Brain microvascular endothelial cell (primary cell): ENCODE results near the gene BCAS4.

Source experiments
- DNase-seq: peaks from one replicate; pipeline ENCODE4 v3.0.0-alpha.2; 2020
- H3K27ac ChIP-seq: fragments of 250-450 bp; sonication (Bioruptor Pico); 2 replicates; pipeline ENCODE4 v1.5.1; 2020; ENCODE audit warnings: mild to moderate bottlenecking, moderate library complexity
- H3K27me3 ChIP-seq: fragments of 250-450 bp; sonication (Bioruptor Pico); replicated peaks from 2 replicates; pipeline ENCODE4 v1.5.1; 2020; ENCODE audit warnings: mild to moderate bottlenecking
- H3K36me3 ChIP-seq: fragments of 250-450 bp; sonication (Bioruptor Pico); replicated peaks from 2 replicates; pipeline ENCODE4 v1.5.1; 2020; ENCODE audit warnings: mild to moderate bottlenecking
- H3K4me3 ChIP-seq: 2 replicates; pipeline ENCODE4 v1.5.1; 2011; ENCODE audit warnings: low read depth, mild to moderate bottlenecking, control low read depth, low read length, moderate library complexity
- in situ Hi-C: cut with HindIII; loops from 2 replicates; pipeline ENCODE4 v1.10.0; 2017; ENCODE audit warnings: low sequenced_read_pairs, low pct_ligation_motif_present
- TF ChIP-seq, protein P1 (sequence below): IDR thresholded peaks from 2 replicates; pipeline ENCODE4 v1.5.1; 2011; ENCODE audit warnings: low read depth, mild to moderate bottlenecking, moderate library complexity, low read length, control low read depth, inconsistent platforms; ENCODE audit errors: missing control alignments

Gene BCAS4

DNA sequence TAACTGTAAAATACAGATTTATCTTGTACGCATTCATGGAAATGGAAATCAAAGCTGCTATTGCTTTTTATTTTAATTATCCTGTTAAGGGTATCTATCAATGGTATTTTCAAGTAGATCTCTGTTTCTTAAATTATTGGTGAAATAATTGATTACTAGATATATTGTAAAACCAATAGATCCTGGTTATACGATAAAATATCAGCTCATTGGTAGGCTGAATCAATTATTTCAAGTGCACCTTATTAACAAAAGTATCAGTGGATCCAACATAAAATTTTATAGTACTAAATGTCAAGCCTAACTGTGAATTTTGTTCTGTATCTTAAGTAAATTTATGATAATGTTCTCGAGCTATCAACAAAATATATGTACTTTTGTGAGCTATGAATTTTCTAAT, 41.7 kb upstream of the BCAS4 start:
- H3K27me3 ChIP-seq, result no peaks in the 10 kb centered on the region
- DNase-seq, result no peak
- in situ Hi-C loops, result no loop called here
- no peaks in the 10 kb centered on the region for H3K36me3 ChIP-seq
- H3K4me3 ChIP-seq, result no peak overlapping the region
- no peak overlapping the region for H3K27ac ChIP-seq
- TF ChIP-seq, protein P1, sequence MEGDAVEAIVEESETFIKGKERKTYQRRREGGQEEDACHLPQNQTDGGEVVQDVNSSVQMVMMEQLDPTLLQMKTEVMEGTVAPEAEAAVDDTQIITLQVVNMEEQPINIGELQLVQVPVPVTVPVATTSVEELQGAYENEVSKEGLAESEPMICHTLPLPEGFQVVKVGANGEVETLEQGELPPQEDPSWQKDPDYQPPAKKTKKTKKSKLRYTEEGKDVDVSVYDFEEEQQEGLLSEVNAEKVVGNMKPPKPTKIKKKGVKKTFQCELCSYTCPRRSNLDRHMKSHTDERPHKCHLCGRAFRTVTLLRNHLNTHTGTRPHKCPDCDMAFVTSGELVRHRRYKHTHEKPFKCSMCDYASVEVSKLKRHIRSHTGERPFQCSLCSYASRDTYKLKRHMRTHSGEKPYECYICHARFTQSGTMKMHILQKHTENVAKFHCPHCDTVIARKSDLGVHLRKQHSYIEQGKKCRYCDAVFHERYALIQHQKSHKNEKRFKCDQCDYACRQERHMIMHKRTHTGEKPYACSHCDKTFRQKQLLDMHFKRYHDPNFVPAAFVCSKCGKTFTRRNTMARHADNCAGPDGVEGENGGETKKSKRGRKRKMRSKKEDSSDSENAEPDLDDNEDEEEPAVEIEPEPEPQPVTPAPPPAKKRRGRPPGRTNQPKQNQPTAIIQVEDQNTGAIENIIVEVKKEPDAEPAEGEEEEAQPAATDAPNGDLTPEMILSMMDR, result no peak

DNA sequence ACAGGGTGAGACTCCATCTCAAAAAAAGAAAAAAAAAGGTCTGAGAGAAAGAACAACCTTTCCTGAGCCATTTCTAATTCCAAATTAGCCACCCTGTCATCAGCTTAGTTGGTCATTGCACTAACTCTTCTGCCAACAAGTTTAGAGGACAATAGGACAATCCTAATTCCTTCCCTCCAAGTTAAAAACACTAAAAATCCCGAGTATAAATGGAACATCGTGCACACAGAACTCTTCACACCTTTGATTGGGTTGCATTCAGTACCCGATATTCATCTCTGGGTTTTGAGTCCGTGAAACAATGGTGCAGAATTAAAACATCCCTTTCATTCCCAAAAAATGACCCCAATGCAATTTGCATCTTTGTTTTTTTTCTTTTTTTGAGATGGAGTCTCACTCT, 40.4 kb upstream of the BCAS4 start:
- TF ChIP-seq, protein P1, result no peak
- Histone ChIP-seq H3K36me3 (no peaks in the 10 kb centered on the region), H3K4me3 (no peak overlapping the region), H3K27ac (no peak overlapping the region), H3K27me3 (no peaks in the 10 kb centered on the region)
- no peak for DNase-seq
- in situ Hi-C loops, result no loop called here

DNA sequence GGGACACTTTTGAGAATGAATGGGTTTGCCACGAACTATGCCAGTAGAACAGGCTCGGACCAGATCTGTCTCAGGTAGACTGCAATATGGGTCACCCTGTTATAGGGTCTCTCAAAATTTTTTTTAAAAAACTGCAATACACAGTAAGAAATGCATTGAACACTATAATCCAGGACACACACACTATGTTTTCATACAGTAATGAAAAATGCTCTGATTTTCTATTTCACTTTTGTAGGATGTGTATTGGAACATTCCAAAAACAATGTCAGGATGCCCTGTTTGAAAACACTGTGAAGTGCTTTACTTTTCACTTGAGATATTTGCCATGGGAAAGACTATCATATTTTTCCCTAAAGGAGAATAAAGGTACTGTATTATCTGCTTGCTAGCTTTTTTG, 38.4 kb upstream of the BCAS4 start:
- TF ChIP-seq, protein P1, result no peak
- Histone ChIP-seq H3K36me3 (no peaks in the 10 kb centered on the region), H3K27ac (no peak overlapping the region), H3K27me3 (no peaks in the 10 kb centered on the region), H3K4me3 (no peak overlapping the region)
- in situ Hi-C loops, result no loop called here
- no peak for DNase-seq

DNA sequence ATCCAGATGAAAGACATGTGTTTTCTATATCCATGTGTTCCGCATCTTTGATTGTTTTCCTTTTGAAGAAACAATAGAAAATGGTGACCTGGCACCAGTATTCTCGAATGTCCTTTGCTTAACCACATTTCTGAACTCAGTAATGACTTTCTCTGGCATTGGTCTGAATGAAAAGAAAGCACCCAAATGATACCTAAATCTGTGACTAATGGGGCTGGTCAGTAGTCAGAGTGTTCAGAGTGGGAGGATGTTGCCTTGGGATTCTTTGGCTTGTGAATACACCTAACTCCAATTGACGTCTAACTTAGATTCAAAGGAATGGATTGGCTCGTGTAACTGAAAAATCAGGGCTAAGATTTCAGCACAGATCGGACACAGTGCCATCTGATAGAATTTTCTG, 36.4 kb upstream of the BCAS4 start:
- Histone ChIP-seq H3K36me3 (no peaks in the 10 kb centered on the region), H3K27me3 (no peaks in the 10 kb centered on the region), H3K4me3 (no peak overlapping the region), H3K27ac (no peak overlapping the region)
- in situ Hi-C loops, result no loop called here
- DNase-seq, result no peak
- TF ChIP-seq, protein P1, result no peak

DNA sequence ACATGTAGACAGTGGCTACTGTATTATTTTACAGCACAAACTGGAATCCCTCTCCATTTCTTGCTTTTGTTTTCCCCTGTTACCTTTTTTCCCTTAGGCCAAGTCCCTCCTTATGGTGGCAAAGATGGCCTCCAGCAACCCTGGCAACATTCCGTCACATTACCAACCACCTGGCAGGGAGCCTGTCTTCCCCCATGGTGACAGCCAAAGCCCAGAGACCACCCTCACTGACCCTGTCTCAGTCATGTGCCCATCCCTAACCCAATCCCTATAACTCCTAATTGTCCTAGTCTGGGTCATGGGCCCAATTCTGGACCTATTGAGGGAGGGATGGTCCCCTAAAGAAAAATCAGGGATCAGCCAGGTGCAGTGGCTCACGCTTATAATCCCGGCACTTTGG, 35.9 kb upstream of the BCAS4 start:
- TF ChIP-seq, protein P1, result no peak
- H3K27me3 ChIP-seq, result no peaks in the 10 kb centered on the region
- H3K27ac ChIP-seq, result no peak overlapping the region
- H3K4me3 ChIP-seq, result no peak overlapping the region
- no peaks in the 10 kb centered on the region for H3K36me3 ChIP-seq
- DNase-seq, result no peak
- in situ Hi-C loops, result no loop called here

DNA sequence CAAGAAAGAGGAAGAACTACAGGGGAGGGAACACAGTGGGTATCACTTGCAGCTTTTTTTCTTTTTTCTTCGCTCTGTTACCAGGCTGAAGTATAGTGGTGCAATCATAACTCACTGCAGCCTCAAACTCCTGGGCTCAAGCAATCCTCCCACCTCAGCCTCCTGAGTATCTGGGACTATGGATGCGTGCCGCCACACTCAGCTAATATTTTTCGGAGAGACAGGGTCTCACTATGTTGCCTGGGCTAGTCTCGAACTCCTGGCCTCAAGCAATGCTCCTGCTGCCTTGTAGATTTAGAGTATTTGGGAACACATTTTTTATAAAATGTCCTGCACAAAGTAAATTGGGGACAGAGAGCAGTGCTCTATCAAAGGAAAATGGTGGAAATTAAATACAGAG, 35.2 kb upstream of the BCAS4 start:
- H3K27me3 ChIP-seq, result no peaks in the 10 kb centered on the region
- DNase-seq, result no peak
- no peaks in the 10 kb centered on the region for H3K36me3 ChIP-seq
- TF ChIP-seq, protein P1, result no peak
- no peak overlapping the region for H3K27ac ChIP-seq
- H3K4me3 ChIP-seq, result no peak overlapping the region
- in situ Hi-C loops, result no loop called here
